Suppressor macrophage treated with lipopolysaccharide for 4 hours (primary cell): ENCODE measurements around the gene FARS2.

Source experiments
- DNase-seq: peaks from one replicate; pipeline ENCODE4 v3.0.0-alpha.2; 2020

FARS2 gene

DNA sequence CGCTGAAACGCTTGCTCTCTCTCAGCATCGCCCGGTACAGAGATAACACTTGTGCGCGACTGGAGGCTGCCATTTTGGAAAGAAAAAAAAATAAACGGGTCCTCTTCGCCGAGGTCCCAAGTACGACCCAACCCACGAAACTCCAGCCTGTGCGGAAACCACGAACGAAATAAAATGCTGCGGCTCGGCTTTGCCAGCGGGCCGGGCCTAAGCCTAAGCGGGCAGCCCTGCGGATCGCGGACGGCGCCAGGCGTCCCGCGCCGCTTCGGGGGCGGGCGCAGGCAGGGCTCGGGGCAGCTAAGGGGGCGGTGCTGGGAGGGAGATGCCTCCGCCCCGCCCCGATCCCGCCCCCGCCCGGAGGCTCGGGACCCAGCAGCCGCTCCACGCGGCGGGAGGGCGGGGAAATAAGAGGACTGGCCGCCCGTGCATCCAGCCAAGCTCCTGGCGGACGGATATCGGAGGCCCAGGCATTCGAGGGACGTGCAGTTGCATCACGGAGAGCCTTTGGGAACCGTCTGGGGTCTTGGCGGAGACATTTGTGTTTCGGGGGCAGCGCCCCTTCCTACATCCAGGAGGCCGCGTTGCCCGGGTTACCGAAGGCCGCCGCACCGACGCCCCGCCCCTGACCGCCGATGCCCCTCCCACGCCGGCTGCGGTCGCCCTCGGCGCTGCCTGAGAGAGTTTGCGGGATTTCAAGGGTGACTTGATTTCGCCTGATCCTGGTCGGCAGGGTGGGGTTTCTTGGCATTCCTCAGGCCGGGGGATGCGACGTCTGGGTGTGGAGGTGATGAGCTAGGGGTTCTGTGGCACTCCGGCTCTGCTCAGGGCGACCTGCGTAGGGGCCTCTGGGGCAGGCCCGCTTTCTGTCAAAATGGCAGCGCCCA lies at the start of gene FARS2, which contains the start of gene LYRM4:
Gene FARS2 (plus strand): TSS at position 853 of the 884 bp plus-strand sequence.
Gene LYRM4 (minus strand): TSS at position 290 of the 884 bp plus-strand sequence. CDS start 217 bp downstream, at position 73.
- DNase-seq, result peak; percentile 96

DNA sequence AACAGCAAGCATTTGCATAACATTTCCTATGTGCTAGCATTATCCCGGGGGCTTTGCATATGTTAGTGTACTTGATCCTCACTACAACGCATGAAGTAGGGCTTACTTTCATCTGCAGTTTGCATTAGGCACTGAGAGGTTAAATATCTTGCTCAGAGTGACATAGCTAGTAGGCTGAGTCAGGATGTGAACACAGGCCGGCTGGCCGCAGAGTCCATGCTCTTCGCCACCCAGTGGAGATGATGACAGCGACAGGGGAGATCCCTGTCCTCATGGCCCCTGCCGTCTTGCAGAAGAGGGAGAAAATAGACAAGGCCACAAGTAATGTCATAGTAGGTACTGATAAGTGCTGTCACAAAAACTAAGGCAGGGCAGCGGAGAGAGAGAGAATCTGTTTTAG lies 47.5 kb upstream of the FARS2 start:
- no peak for DNase-seq

DNA sequence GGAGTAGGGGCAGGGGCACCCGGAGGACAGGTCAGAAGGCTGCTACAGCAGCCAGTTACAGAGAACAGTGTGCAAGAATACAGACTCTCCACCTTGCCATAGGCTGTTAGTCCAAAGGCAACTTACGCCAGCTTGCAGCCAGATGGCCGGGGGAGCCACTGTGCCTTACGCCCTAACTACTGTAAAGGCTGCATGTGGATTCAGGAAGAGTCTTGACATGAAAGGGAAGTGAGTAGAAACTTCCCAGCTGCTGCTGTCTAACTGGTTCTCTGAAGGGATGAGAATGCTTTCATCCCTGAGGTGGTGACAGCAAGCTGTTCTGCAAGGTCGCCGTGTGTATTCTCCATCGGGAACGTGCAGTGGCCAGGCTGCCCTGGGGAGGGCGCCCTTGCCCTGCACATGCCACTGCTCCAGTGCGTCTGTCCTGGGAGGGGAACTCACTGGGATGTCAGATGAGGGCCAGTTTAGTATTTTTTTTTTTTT lies 46.7 kb upstream of the FARS2 start:
- peak; percentile 42 for DNase-seq

DNA sequence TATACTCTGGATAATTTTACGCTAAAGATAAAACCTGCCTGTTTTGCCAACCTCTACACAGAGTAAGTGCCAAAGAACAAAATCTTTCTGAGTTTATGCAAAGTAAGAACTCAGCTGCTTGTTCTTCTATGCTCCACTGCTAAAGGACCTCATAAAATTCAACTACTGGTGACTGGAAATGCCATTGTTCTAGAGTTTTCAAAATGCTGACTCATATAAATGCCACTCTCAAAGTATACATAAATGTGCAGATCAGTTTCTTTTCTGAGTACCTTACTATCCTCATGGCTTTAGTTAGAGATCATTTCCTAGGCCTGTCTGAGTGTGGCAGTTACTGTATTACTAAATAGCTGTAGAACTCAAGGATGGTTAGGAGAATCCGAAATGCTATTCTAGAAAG lies 46.2 kb upstream of the FARS2 start:
- no peak for DNase-seq

DNA sequence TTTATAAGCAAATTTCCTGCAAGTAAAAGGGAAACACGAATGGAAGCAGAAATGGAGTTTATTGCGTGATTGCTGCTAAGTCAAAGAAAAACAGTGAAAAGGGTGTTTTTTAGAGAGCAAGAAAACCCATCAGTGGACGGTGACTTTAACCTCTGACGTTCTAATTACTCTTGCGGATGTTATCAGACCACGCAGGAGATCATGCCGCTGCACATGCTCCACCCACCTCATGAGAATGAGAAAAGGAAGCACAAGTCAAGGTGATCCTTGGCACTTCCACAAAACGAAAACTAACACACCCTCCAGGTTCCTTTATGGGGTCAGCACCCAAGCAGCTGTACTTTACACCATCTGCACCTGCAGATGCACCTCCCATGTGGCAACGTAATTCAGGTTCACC lies 45.5 kb upstream of the FARS2 start:
- DNase-seq, result no peak

DNA sequence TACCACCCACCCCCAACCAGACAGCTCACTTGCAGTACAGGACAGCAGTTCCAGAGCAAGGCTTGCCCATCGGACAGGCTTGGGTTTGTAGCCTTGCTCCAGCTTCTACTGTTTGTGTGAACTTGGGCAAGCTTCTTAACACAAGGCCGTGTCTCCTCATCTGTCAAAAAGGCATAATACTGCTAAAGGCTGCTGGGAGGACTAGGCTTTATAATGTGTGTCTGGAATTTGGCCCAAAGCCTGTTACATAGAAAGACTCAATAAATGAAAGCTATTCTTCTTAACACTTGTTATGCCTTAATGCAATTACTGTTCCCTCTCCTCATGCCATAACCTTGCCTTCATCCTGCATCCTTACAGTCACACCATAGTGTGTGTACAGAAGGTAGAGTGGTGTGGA lies 44.0 kb upstream of the FARS2 start:
- no peak for DNase-seq

DNA sequence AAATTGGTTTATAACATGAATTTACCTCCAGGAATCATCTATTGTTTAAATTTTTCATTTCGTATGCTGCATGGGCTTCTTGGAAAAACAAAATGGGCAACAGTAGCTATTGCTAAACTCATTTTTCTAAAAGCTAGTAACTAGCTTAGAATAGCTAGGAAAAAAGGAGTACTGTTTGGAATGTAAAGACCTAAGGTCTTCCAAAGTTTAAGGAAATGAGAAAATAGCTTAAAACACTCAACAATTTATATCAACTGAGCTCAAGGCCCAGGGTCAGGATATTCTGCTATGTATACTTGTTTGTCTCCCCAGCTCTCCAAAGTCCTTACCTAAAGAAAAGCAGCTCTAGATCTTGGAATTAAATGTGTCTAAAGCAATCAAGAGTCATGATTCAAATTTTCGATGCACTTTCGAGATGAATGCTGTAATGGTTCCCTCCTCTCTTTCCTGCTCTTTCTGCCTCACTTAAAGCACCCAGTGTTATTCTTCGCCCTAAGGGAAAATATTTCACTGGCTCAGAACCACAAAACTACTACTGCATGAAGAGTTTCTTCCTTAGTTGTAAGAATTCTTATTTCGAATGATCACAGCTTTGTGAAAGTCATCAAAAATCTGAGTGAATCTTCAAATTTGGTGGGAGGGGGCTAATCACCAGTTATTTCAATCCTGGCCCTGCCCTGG lies 42.2 kb upstream of the FARS2 start:
- no peak for DNase-seq

DNA sequence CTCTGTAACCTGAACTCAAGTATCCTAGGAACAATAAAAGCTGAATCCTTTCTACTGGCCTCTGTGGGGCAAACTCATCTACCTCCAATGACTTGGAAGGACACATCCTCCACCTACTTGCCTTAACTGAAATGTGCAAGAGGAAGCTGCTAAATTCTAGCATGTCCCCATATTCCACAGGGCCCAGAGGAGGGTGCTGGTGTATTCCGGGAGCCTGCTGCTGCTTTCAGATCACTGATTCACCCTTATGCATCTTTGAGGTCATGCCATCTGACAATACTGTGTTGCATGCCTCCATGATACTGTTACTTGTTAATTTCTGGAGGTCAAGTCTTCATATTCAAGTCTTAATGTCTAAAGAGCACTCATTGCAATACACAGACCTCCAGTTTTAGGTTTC lies 40.9 kb upstream of the FARS2 start:
- DNase-seq, result no peak

DNA sequence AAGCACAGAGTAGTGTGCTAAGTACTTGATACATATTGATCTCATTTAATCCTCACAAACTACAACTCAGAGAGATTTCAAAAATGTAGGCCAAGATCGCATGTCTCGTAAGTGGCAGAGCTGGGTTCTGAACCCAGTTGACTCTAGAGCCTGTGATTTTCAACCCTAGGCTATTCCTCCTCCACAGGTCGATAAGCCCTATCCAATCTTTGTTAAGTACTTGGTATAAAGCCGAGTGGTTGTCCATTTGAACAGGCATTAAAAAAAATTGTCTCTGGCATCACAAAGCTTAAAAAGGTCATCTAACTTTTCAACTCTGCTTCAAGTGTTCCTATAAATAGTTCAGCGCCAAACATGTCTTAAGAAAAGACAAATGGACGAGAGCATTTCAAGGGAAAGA lies 38.0 kb upstream of the FARS2 start:
- DNase-seq, result no peak

DNA sequence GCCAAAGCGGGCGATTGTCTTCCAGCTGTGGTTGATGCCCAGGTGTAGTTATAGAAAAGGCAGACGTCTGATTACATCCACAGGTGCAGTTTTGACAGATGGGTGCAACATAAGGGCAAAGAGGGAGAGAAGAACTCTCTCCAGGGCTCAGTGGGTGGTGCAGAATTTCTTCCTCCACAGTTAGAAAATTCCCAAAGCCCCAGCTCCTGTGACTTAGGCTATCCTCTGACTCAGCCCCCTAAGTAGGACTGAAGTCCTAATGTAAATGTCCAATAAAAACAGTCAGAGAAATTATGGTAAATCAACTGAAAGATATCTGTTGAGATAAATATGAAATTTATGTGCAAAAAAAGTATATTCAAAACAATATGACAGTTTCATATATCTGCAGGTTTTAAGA lies 32.0 kb upstream of the FARS2 start:
- DNase-seq, result no peak

DNA sequence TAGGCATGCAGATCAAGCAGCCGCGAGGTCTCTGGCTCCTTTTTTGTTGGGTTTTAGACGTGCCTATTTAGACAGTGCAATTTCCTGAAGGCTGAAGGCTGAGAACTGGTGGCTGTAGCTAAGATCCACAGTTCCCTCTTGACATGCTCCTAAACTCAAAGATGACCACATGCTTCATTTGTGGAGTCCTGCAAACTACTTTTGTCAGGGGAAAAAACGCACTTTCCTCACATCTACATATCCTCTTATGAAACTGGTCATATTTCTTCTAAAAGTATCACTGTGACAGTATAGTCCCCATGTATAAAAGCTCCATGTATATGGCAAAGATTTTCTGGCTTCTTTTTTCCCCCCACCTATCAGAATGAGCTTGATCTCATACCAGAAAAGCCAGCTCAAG lies 31.2 kb upstream of the FARS2 start:
- DNase-seq, result peak; percentile 54

DNA sequence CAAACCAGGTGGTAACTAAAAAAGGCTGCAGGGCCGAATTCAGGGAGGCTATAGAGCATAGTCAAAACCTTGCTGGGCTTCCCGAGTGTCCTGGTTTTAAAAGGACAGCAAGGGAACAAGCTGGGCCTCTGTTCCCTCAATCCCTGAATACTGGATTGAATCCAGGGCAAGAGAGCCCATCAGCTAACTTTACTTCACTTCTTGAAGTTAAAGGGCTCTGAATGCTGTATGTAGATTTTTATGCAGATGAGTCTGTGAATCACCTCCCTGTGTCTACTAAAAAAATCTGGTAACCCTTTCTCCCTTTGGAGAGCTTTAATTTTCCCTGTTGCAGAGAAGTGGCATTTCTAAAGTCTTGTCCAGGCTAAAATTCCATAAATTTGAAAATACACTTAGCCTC lies 30.0 kb upstream of the FARS2 start:
- DNase-seq, result no peak

DNA sequence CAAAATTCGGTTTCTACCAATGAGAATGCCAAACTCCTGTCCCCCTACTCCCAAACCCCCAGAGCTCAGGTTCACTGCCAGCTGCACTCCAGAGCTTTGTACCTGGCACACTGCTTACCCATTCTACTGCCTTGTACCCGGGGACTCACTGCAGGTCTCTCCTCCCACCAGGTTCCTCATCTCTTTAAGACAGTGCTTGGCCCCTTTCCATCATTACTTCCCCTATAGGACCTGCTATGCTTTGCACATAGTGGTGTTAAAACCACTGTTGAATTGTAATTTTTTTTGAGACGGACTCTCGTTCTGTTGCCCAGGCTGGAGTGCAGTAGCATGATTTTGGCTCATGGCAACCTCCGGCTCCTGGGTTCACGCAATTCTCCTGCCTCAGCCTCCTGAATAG lies 26.4 kb upstream of the FARS2 start:
- DNase-seq, result peak; percentile 30

DNA sequence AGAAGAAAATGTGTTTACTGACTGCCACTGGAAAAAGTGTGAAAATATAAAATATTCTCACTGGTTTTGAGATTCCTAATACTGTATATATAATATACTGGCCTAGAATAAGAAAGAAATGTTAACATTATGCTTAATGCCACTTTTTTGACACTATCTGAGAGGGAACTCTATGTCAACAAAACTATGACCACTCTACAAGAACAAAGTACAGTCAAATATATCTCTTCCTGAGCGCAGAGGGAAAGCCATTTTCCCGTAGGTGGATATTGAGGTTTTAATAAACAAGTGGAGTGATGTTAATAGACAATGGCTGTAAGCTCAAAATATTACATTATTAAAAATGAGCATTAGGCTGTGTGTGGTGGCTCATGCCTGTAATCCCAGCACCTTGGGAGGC lies 25.5 kb upstream of the FARS2 start:
- no peak for DNase-seq

DNA sequence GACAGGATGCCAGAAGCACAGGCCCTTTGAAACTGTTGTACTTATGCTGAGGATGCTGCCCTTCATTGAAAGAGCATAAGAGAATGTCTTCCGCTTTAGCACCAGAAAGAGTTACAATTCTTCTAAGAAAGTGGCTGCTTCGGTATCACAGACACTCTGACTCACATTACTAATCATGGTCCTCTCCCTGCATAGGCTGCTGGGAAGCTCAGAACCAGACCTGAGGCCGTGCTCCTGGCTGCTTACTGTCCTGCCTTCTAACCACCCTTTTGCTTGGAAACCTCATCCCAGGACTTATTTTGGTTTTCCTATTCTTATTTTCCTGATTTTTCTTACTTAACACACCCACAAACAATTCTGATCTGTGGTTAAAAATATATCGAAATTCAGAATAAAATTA lies 23.5 kb upstream of the FARS2 start:
- no peak for DNase-seq

DNA sequence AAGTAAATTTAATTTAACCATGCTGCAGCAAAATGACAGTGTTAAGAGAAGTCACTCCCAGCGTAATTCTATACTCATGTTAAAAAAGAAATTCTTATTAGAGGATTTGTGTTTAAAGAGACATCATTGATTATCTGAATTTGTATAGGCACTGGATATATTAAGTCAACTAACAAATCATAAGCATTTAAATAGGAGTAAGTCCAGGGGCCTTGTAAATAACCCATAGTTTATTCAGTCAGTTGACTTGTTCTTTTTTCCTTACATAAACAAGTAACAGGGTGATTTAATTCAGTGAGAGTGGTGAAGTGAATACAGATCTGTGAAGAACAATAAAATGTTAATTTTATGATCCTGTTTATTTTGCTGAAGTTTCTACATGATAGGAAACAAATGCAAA lies 23.0 kb upstream of the FARS2 start:
- DNase-seq, result no peak

DNA sequence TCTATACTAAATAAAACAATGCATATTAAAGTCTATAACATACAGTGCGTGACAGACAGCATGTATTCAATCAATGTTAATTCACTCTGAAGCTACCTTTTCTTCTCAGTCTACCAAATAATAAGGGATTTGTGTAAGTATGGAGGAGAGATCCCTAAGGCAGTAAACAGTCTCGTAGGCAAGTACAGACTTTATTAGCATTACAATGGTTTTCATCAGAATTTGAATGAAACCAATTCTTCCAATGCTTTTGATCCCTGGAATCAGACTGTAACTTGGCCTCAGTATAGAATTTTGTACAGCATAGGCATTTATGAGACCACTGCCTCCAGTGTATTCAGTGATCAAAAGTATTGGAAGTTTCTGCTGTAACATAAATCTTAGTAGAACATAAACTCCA lies 20.1 kb upstream of the FARS2 start:
- no peak for DNase-seq

DNA sequence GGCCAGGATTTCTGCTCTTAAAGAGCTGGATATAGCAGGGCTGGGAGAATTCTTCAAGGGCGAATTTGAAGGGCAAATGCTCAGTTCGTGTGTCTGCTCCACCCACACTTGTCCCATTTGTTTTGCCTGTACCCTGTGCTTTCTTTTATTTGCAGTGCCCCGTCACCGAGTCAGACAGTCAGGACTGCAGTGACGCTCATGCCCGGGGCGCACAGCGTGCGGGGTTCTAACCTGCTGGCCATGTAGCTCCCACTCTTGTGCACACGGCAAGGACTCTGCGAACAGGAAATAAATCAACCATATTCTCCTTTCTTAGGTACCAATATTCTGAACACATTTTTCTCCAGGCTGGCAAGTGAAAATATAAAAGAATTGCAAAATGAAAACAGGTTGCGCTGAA lies 18.2 kb upstream of the FARS2 start:
- no peak for DNase-seq

DNA sequence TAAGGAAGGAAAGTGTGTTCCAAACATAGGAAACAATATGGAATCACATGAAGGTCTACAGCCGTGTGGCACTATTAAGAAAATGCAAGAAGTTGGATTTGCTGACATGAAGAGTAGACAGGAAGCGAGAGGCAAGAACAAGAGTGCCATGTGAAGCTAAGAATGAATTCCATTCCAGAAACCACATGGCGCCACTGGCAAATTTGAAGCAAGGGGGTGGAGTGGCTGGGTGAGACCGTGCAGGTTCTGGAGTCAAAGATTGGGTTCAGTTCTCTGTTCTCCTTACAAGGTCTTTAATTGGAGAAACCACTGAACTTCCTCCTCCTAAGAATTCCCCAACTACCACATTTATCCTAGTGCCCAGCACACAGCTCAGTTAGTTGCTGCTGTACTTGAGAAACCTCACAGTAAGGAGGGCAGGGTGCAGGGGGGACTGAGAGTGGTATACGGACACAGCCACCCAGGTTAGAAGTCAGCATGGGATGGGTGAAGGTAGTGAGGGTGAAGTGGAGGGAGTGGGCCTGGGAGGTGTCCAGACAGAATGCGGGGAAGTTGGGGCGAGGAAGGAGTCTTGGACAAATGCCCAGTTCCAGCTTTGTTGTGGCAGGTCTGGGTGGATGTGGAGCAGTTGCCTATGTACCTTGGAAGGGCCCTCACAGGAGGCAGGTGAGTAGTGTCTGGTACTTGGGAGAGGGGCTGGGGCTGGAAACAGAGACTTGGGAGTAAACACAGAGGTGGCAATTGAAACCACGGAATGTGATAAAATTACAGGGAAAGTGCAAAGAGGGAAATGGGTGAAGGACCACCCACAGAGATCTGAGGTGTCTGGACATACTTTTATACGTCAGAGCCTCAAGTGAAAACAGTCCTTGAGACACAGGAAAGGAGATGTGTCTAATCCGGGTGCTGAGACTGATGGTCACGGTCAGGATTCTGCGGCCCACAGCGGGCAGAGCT lies 14.9 kb upstream of the FARS2 start:
- DNase-seq, result peak; percentile 6

DNA sequence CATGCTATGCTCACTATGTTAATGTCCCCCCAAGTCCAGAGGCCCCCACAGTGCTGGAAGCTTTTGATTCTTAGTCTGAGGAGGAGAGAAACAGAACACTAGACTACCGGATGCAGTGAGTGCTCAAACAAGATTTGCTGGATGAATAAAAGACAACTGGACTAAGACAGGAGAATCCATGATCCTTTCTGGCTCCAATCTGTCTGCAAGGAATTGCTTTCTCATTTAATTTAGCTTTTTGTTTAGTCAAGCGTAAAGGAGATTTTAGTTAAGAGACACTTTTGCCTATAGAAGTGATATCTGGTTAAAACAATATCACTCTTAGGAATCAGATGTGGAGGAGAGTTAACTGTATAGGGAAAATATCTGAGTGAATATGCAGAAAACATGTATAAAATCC lies 14.1 kb upstream of the FARS2 start:
- DNase-seq, result no peak

DNA sequence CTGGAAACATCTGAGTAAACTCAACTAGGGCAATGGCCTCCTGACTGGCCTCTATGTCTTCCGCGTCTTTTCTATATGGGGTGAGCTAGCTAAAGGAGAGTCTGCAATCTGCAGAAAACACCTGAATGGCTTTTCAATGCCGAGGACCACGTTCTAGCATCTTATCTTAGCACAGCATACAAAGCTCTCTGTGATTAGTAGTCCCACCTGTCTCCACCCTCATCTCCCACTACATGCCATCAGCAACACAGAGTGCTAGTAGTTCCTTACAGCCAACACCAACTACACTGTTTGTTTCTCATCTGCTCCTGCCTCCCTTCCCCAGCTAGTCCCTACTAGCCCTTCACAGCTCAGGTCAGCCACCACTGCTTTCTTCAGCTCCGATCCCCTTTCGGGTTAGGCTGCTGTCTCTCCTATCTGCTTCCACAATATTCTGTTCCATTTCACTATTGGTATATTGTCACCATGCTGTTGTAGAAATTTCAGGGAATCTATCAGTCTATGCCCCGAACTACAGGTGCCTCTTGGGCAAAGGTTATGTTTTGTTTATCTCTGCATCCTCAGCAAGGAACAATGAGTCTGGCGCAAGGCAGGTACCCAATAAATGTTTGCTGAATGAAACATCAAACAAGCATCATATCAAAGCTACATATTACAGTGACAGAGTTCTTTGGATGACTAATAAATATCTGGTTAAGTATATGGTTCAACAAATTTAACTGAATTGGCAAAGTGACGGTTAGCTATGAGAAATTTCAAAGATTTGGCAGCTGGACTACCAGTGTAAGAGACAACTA lies 12.8 kb upstream of the FARS2 start:
- no peak for DNase-seq

DNA sequence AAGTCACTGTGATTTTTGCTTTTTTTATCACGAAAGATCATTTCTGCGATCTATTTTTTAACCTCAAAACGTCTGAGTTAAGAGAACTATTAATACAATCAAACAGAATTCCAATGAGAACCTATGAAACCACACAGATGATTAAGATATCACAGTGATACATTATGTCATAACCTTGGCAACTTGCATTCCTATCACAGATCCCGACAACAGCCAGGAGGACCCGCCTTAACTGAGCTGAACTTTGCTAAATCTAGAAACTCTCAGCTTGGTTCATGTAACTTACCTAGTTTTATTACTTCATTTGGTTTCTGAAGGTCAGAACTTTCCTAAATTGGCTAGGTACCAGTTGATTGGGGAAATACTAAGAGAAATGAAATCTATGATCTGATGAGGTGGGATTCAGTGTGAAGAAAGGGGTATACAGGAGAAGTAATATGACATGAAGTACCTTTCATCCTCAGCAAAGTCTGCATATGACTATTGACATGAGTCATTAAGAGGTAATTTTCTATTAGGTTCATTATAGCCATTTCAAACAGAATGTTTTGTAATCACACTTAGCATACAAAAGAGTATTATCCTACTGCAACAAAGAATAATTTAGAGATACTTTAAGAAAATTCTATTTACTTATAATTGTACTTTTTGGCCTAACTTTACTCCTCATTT lies 11.7 kb upstream of the FARS2 start:
- no peak for DNase-seq
